Activated B cell treated with CpG ODN at 0.5 μM for 24 hours (primary cell): ENCODE results near the gene FAM193B. TPM values are rescaled to one million over a fixed set of nuclear protein-coding genes. Genes with fewer than 3 reads are reported as not detected.

Source experiments
- ATAC-seq: fragments of 200-7000 bp; cut with Tn5 transposase; one replicate; pipeline ENCODE4 v1.10.0; 2021; ENCODE audit warnings: low read depth, mild to moderate bottlenecking, moderate library complexity
- CTCF ChIA-PET: fragments of 350-600 bp; sonication (Branson Sonifier 250); formaldehyde crosslinking; loops from one replicate; lab custom pipeline; 2021; ENCODE audit warnings: antibody characterized with exemption; lab: Charles Lee
- POLR2A ChIA-PET: fragments of 350-600 bp; sonication (Branson Sonifier 250); formaldehyde crosslinking; loops from one replicate; lab custom pipeline; 2021; ENCODE audit warnings: antibody characterized with exemption; lab: Charles Lee
- DNase-seq: peaks from one replicate; pipeline ENCODE4 v3.0.0; 2022
- H3K27ac Mint-ChIP-seq: one replicate; pipeline ENCODE4 v1.8.0; 2020; ENCODE audit warnings: mixed read lengths
- H3K27me3 Mint-ChIP-seq: one replicate; pipeline ENCODE4 v1.8.0; 2021; ENCODE audit warnings: mixed read lengths
- H3K36me3 Mint-ChIP-seq: one replicate; pipeline ENCODE4 v1.8.0; 2021; ENCODE audit warnings: low read depth, mixed read lengths
- H3K4me1 Mint-ChIP-seq: one replicate; pipeline ENCODE4 v1.8.0; 2021; ENCODE audit warnings: mixed read lengths
- H3K4me3 Mint-ChIP-seq: one replicate; pipeline ENCODE4 v1.8.0; 2020; ENCODE audit warnings: mild to moderate bottlenecking, mixed read lengths
- H3K9me3 Mint-ChIP-seq: one replicate; pipeline ENCODE4 v1.8.0; 2020; ENCODE audit warnings: mixed read lengths
- intact Hi-C: fragments of 100-400 bp; cut with micrococcal nuclease; formaldehyde crosslinking; loops from one replicate; pipeline ENCODE4 v1.15.1; 2024
- total RNA-seq: library from RNA; stranded (reverse); gene quantifications from 2 replicates; pipeline ENCODE4 v1.2.3, GENCODE V29; 2022
- TF ChIP-seq, protein P1 (sequence below): fragments of 200-600 bp; IDR thresholded peaks from one replicate; pipeline ENCODE4 v1.8.0; 2022; ENCODE audit warnings: antibody characterized with exemption, mild to moderate bottlenecking

Gene FAM193B
- total RNA-seq, 1 donor from 2014 or later: 121 TPM

DNA sequence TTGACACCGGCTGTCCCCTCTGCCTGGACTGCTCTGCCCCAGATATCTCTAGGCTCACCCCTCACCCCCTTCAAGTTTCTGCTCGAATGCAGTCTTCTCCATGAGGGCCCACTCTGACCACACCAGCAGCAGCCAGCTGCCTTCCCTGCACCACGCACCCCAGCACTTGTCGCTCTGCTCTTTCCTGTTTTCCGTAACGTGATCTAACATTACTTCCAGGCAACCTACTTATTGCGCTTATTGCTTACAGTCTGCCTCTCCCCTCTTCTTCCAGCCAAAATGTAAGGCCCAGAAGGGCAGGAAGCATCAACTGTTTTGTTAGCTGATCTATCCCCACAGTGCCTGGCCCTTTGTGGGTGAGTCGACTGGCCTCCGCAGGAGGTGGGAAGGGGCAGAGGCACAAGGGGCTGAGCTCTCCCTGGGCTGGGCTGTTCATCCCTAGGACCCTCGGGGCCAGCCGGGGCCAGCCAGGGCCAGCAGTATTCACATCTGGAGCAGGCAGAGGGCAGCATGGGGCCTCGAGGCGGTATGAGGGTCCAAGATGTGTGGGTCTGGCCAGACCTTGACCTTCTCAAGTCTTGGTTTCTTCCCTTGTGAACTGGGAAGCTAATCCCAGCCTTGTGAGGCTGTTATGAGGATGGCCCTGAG is 69.3 kb downstream of the FAM193B start:
- H3K27ac Mint-ChIP-seq: no peak overlapping the region
- no peaks in the 10 kb centered on the region for H3K27me3 Mint-ChIP-seq
- no peaks in the 10 kb centered on the region for H3K9me3 Mint-ChIP-seq
- H3K4me1 Mint-ChIP-seq: peaks cover 3% of the 10 kb centered on the region
- intact Hi-C loops: no loop called here
- TF ChIP-seq, protein P1, sequence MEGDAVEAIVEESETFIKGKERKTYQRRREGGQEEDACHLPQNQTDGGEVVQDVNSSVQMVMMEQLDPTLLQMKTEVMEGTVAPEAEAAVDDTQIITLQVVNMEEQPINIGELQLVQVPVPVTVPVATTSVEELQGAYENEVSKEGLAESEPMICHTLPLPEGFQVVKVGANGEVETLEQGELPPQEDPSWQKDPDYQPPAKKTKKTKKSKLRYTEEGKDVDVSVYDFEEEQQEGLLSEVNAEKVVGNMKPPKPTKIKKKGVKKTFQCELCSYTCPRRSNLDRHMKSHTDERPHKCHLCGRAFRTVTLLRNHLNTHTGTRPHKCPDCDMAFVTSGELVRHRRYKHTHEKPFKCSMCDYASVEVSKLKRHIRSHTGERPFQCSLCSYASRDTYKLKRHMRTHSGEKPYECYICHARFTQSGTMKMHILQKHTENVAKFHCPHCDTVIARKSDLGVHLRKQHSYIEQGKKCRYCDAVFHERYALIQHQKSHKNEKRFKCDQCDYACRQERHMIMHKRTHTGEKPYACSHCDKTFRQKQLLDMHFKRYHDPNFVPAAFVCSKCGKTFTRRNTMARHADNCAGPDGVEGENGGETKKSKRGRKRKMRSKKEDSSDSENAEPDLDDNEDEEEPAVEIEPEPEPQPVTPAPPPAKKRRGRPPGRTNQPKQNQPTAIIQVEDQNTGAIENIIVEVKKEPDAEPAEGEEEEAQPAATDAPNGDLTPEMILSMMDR: no peak
- peaks cover 10% of the 10 kb centered on the region for H3K36me3 Mint-ChIP-seq
- ChIA-PET CTCF (no interaction called here), POLR2A (no interaction called here)
- ATAC-seq: no peak
- DNase-seq: no peak
- no peak overlapping the region for H3K4me3 Mint-ChIP-seq

DNA sequence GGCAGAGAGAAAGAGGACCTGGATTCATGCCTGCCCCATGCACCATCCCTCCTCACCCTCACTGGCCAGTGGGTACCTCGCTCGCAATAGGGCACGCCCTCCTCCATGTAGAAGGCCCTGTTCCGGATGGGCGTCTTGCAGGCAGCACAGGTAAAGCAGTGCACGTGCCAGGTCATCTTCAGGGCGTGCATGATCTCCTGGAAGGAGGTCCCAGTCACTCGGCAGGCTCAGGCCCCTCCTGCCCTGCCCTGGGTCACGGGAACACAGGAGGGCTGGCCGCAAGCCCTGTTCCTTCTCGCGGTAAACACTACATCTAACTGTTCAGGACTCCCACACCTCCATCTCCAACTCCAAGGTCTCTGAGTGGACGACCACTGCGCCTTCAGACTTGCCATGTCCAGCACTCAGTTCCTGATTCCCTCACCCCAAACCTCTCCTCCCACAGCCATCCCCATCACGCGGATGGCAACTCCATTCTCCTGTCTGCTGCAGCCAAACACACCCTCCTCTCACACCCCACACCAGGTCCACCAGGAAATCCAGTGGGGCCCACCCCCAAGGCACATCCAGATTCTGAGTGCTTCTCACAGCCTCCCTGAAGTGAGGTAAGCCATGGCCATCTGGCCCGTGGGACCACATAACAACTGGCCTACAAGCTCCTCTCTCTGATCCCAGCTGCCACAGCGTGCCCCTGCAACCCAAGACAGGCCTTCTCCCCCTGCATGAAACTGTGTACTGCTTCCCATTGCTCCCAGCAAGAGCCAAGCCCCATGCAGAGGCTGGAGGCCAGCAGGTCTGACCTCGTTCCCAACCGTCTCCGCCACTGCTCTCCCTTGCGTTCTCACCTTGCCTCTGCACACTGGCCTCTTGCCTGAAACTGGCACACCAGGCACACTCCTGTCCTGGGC is 70.1 kb downstream of the FAM193B start:
- intact Hi-C loops: no loop called here
- no peak overlapping the region for H3K27ac Mint-ChIP-seq
- H3K4me3 Mint-ChIP-seq: no peak overlapping the region
- peaks cover 8% of the 10 kb centered on the region for H3K36me3 Mint-ChIP-seq
- ChIA-PET POLR2A (no interaction called here), CTCF (no interaction called here)
- ATAC-seq (no peak), DNase-seq (no peak)
- H3K27me3 Mint-ChIP-seq: no peaks in the 10 kb centered on the region
- H3K9me3 Mint-ChIP-seq: no peaks in the 10 kb centered on the region
- TF ChIP-seq, protein P1: no peak
- peaks cover 9% of the 10 kb centered on the region for H3K4me1 Mint-ChIP-seq

DNA sequence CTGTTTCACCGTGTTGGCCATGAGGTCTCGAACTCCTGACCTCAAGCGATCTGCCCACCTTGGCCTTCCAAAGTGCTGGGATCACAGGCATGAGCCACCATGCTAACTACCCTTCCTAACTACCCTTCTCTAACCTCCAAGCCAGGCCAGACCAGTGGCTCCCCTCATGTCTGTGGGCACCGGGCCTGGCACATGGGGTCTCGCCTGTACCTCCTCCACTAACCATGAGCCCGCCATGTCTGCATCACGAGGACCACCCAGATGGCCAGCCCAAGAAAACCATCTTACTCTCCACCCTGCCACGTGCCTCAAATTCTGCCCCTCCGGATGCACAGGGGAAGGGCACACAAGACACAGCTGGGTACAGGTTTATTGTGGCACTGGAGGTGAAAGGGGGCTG is 71.3 kb downstream of the FAM193B start:
- peaks cover 8% of the 10 kb centered on the region for H3K36me3 Mint-ChIP-seq
- TF ChIP-seq, protein P1: no peak
- H3K4me1 Mint-ChIP-seq: peaks cover 20% of the 10 kb centered on the region
- intact Hi-C loops: no loop called here
- CTCF ChIA-PET: no interaction called here
- no peak overlapping the region for H3K4me3 Mint-ChIP-seq
- no peak overlapping the region for H3K27ac Mint-ChIP-seq
- ATAC-seq (no peak), DNase-seq (no peak)
- H3K9me3 Mint-ChIP-seq: no peaks in the 10 kb centered on the region
- H3K27me3 Mint-ChIP-seq: no peaks in the 10 kb centered on the region
- POLR2A ChIA-PET: no interaction called here

DNA sequence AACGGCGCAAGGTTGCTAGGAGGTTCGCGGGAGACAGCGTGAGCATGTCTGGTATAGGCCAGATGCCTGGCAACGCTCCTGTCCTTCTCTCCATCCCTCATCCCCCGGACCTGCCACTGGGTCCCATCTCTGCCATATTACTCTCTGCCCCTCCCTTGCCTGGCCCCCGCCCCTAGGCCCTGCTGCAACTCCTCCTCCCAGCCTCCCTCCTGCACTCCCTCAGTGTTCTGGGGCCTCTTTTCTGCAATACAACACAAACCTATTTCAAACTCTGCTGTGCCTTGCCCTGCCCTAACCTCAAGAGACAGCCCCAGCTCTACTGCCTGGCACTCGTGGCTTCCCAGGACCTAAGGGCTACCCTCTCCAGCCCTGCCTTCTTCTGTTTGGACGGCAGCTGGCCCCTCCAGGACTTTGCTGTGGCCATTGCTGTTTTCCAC is 72.0 kb downstream of the FAM193B start:
- no peak overlapping the region for H3K27ac Mint-ChIP-seq

More for the DNA sequence above, 72.0 kb downstream of the FAM193B start:
- DNase-seq: no peak
- CTCF ChIA-PET: no interaction called here
- H3K27me3 Mint-ChIP-seq: no peaks in the 10 kb centered on the region
- TF ChIP-seq, protein P1: no peak
- POLR2A ChIA-PET: no interaction called here
- H3K4me3 Mint-ChIP-seq: no peak overlapping the region
- H3K4me1 Mint-ChIP-seq: peaks cover 20% of the 10 kb centered on the region
- no peaks in the 10 kb centered on the region for H3K9me3 Mint-ChIP-seq
- no peak for ATAC-seq
- peaks cover 7% of the 10 kb centered on the region for H3K36me3 Mint-ChIP-seq
- intact Hi-C loops: no loop called here
